ENCODE results near the gene TIMM44.
"Not testable (repeated sequence)": the region's sequence is repeated elsewhere in the genome, so short reads cannot be mapped to it uniquely, and the experiment has no call there.

TIMM44 gene

DNA sequence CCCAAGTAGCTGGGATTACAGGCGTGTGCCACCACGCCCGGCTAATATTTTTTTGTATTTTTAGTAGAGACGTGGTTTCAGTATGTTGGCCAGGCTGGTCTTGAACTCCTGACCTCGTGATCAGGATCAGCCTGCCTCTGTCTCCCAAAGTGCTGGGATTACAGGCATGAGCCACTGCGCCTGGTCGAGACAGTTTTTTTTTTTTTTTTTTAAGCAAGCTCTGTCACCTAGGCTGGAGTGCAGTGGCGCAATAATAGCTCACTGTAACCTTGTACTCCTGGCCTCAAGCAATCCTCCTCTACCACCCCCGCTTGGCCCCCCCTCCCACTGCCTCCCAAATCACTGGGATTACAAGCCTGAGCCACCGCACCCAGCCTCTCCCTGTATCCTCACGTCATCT lies 46.2 kb downstream of the TIMM44 start:
- DNase-seq = no peak

DNA sequence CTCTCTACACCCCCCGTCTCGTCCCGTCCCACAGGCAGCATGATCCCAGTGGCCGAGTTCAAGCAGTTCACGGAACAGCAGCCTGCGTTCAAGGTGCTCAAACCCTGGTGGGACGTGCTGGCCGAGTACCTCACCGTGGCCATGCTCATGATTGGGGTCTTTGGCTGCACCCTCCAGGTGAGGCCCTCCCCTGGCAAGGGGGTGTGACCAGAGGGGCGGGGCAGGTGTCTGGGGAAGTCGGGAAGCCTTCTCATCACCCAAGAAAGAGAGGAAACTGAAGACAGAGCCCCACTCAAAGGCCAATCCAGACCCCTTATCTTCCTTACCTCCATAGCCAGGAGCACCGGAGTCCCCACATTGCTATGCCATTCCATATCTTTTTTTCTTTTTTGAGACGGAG lies 47.9 kb downstream of the TIMM44 start:
- DNase-seq = no peak

DNA sequence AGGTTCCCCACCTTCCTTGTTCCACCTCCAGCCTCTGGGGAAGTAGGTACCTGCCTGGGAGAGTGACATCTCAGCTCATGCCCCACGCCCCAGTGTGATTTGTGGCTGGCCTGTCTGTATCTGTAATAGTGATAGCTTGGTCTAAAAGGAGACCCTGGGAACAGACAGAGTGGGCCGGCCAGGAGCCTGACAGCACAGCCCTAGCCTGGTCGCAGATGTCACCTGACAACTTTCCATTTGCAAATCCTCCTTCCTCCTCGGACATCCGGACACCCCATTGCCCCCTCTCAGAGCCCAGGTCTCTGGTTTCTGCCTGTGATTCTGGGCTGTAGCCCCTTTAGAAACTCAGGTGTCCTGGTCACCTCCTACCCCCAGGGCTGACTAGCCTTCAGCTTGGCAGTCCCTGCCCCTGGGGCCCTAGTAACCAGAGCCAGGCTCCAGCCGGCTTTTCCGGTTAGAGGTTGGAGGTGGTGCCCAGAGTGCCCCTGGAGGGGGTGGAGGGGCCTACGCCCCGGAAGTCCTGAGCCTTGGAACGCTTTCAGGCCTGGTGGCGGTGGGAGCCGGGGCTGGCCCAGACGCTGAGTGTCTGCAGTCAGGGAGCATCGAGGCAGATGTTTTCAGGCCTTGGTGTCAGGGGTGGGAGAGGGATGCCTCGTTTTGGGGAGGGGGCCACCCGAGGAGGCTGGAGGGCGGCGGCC lies 48.7 kb downstream of the TIMM44 start:
- no peak for DNase-seq

DNA sequence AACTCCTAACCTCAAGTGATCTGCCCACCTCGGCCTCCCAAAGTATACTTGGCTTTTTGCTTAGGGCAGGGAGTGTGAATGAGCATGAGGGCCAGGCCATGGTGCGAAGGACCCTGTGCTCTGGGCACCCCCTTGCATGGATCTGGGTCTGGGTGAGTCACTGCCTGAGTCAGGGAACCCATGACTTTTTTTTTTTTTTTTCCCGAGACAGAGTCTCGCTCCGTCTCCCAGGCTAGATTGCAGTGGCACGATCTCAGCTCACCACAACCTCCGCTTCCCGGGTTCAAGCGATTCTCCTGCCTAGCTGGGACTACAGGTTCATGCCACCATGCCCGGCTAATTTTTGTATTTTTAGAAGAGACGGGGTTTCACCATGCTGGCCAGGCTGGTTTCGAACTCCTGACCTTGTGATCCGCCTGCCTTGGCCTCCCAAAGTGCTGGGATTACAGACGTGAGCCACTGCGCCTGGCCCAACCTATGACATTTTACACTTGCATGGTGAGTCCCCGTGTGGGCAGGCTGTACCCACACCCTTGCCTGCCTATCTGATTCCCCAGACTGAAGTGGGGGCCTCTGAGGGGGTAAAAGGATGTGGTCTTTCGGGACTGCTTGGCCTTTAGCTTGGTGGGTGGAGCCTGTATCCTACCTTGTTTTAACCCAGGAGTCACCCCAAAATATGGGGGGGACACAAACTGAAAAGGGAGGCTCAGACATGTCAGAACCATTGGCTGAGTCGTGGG lies 49.9 kb downstream of the TIMM44 start:
- not testable (repeated sequence) for DNase-seq

- no peak for DNase-seq
Measured at GRCh38 chr19:7888826-7889217, 54.6 kb downstream of the TIMM44 start.

DNA sequence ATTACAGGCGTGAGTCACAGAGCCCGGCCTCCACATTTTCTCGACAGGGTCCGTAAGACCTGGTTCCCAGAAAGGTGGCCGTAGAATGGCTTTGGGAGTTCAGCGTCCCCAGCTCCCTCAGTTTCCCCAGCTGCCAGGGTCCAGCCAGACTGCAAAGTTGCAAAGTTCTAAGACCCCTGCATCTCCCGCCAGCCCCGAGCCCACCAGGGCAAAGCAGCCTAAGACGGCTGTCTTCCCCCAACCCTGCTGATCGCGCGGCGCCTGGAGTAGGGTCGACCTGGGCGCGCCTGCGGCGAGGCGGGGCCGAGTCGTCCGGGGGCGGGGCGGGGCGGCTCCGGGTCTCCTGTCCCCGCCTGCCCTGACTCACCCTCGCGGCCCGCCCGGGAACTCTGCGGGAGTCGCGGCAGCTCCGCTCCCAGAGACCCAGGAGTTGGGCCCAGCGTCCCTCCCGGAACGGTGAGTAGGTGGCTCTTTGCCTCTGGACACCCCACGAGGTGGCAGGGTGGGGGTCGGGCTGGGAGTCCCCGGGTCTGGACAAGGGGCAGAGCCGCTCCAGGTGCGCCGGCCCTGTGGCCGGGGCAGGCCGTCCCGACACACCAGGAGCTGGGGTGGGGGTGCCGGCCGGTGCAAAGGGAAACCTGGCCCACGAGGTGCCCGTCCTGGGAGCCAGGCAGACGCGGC lies 55.2 kb downstream of the TIMM44 start, which contains the start of gene LRRC8E:
Gene LRRC8E (plus strand): TSS at position 366 of the 681 bp plus-strand sequence. CDS start 7,094 bp downstream, outside the sequence.
- no peak for DNase-seq

DNA sequence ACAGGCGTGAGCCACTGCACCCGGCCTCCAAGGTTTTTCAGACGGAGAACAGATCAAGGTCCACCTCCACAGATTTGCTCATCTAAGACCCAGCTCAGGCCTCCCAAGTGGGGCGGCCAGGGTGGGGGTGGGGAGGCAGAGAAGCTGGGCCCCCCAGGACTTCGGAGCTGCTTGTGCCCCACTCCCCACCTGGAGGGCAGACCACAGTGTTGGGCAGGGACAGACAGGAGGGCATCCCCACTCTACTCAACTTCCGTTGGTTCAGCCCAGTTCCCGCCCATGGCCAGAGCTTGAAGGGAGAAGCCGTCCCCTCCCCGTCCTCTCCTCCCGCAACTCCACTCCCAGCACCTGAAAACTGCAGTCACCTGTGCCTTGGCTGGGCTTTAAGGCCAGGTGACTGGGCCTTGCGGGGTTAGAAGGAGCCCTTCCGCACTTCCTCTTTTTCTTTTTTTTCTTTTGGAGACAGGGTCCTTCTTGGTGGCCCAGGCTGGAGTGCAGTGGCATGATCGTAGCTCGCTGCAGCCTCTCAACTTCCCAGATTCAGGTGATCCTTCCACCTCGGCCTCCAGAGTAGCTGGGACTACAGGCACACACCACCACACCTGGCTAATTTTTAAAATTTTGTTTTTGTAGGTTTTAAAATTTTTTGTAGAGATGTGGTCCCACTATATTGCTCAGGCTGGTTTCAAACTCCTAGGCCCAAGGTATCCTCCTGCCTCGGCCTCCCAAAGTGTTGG lies 55.9 kb downstream of the TIMM44 start:
- DNase-seq = no peak

- DNase-seq = no peak
Measured at GRCh38 chr19:7885818-7886217, 57.6 kb downstream of the TIMM44 start.

DNA sequence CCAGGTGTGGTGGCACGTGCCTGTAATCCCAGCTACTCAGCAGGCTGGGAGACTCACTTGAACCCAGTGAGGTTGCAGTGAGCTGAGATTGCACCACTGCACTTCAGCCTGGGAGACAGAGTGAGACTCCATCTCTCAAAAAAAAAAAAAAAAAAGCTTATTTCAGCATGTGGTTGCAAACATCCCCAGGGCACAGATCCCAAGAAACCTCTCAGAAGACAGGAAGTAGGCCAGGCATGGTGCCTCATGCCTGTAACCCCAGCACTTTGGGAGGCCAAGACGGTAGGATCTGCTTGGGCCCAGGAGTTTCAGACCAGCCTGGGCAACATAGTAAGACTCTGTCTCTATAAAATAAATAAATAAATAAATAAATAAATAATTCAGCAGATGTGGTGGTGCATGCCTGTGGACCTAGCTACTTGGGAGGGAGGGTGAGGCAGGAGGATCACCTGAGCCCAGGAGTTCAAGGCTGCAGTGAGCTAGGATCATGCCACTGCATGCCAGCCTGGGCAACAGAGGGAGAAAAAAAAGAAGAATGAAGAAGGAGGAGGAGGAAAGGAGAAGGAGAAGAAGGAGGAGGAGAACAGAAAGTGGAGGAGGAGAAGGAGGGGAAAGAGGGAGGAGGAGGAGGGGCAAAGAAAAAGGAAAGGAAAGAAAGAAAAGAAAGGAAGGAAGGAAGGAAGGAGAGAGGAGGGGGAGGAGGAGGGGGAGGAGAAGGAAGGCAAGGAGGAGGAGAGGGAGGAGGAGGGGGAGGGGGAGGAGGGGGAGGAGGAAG lies 59.5 kb downstream of the TIMM44 start:
- no peak for DNase-seq

GRCh38 chr19:7883105-7883504 lies 60.4 kb downstream of the TIMM44 start:
- no peak for DNase-seq

GRCh38 chr19:7881910-7882309 lies 61.6 kb downstream of the TIMM44 start:
- DNase-seq = no peak

DNA sequence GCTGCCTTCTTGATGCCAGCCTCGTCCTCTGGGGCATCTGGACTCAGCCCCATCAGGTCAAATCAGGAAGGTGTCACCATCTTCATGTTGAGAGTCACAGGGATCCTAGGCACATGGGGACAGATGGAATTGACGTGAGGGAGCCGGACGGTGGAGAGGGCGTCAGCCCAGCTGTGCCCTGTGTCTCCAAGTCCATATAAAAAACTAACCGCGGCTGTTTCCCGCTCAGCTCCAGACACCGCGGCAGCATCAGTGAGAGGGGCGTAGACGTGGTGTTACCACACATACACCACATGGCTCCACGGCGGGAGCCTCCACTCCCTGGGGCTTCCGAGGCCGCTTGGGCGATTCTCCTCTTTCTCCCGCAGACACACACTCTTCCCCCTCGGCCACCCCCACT lies 63.6 kb downstream of the TIMM44 start:
- no peak for DNase-seq

GRCh38 chr19:7879111-7879807 lies 64.2 kb downstream of the TIMM44 start:
- no peak for DNase-seq

- DNase-seq = no peak
Measured at GRCh38 chr19:7877249-7877836, 66.1 kb downstream of the TIMM44 start.
